DMS153 (cell line): Measurements from ENCODE around the gene ITGB2.

Source experiments
- DNase-seq: peaks from one replicate; lab custom pipeline; 2025; lab: John Stamatoyannopoulos, UW

The ITGB2 gene

GRCh38 chr21:44955141-44955797 lies 34.6 kb upstream of the ITGB2 start:
- no peak for DNase-seq

- DNase-seq, result no peak
Observed at GRCh38 chr21:44954281-44954771, 33.6 kb upstream of the ITGB2 start.

GRCh38 chr21:44953628-44954021 lies 32.9 kb upstream of the ITGB2 start:
- DNase-seq, result no peak

- DNase-seq, result no peak
Observed at GRCh38 chr21:44952929-44953627, 32.4 kb upstream of the ITGB2 start.

- DNase-seq, result no peak
Observed at GRCh38 chr21:44952116-44952928, 31.6 kb upstream of the ITGB2 start.

- DNase-seq, result no peak
Observed at GRCh38 chr21:44951186-44951915, 30.7 kb upstream of the ITGB2 start.

GRCh38 chr21:44950351-44950750 lies 29.7 kb upstream of the ITGB2 start:
- DNase-seq, result no peak

GRCh38 chr21:44949779-44950198 lies 29.1 kb upstream of the ITGB2 start:
- DNase-seq, result no peak

GRCh38 chr21:44949161-44949778 lies 28.6 kb upstream of the ITGB2 start:
- DNase-seq, result no peak

- no peak for DNase-seq
Observed at GRCh38 chr21:44948426-44949120, 27.9 kb upstream of the ITGB2 start.

GRCh38 chr21:44947930-44948331 lies 27.2 kb upstream of the ITGB2 start:
- no peak for DNase-seq

- no peak for DNase-seq
Observed at GRCh38 chr21:44947111-44947929, 26.6 kb upstream of the ITGB2 start.

GRCh38 chr21:44946254-44947041 lies 25.7 kb upstream of the ITGB2 start:
- no peak for DNase-seq

- DNase-seq, result no peak
Observed at GRCh38 chr21:44944596-44944995, 23.9 kb upstream of the ITGB2 start.

- DNase-seq, result no peak
Observed at GRCh38 chr21:44943686-44944550, 23.2 kb upstream of the ITGB2 start.

GRCh38 chr21:44943005-44943685 lies 22.4 kb upstream of the ITGB2 start:
- DNase-seq, result no peak

GRCh38 chr21:44942566-44942965 lies 21.9 kb upstream of the ITGB2 start:
- DNase-seq, result no peak

- DNase-seq, result no peak
Observed at GRCh38 chr21:44941567-44941966, 20.9 kb upstream of the ITGB2 start.
